Esophagus muscularis mucosa (tissue), 4 donors: ENCODE measurements around the gene PARD3B. TPM values are rescaled to one million over a fixed set of nuclear protein-coding genes. Genes with fewer than 3 reads are reported as not detected.

Source experiments
- DNase-seq: peaks from one replicate; pipeline ENCODE4 v3.0.0-alpha.2; 2017; ENCODE audit errors: extremely low spot score
- H3K27ac ChIP-seq, 4 donors: fragments of 200-600 bp; sonication (generic); replicated peaks in 1 of 4; 1 replicate in 3 of 4; 2 replicates in 1 of 4; pipeline ENCODE4 v1.5.1; 2016 to 2019; ENCODE audit warnings: mild to moderate bottlenecking in 1 of 4
- H3K27me3 ChIP-seq, 4 donors: fragments of 200-600 bp; sonication (generic); one replicate each; pipeline versions ENCODE4 v1.5.1 to v1.6.0; 2016 to 2019
- H3K36me3 ChIP-seq, 4 donors: fragments of 200-600 bp; sonication (generic); one replicate each; pipeline ENCODE4 v1.5.1; 2016 to 2019
- H3K4me1 ChIP-seq, 4 donors: fragments of 200-600 bp; sonication (generic); one replicate each; pipeline ENCODE4 v1.5.1; 2016 to 2019
- H3K4me3 ChIP-seq, 4 donors: fragments of 200-600 bp; sonication (generic); 1 replicate in 2 of 4; 2 replicates in 2 of 4; pipeline ENCODE4 v1.5.1; 2016 to 2019; ENCODE audit warnings: mild to moderate bottlenecking in 4 of 4, moderate library complexity in 1 of 4
- H3K9me3 ChIP-seq, 4 donors: fragments of 200-600 bp; sonication (generic); 1 replicate in 3 of 4; 2 replicates in 1 of 4; pipeline ENCODE4 v1.5.1; 2016 to 2019
- EP300 ChIP-seq: sonication (generic); formaldehyde crosslinking; IDR thresholded peaks from one replicate; pipeline ENCODE4 v1.6.1; 2017; ENCODE audit warnings: antibody characterized with exemption
- POLR2A ChIP-seq: fragments of 450-650 bp; IDR thresholded peaks from one replicate; pipeline ENCODE4 v1.6.1; 2017; ENCODE audit warnings: antibody characterized with exemption, moderate library complexity, mild to moderate bottlenecking, low read depth
- POLR2AphosphoS5 ChIP-seq, 2 donors: sonication (generic); formaldehyde crosslinking; IDR thresholded peaks; one replicate each; pipeline ENCODE4 v1.6.1; 2017; ENCODE audit warnings: antibody characterized with exemption in 2 of 2
- WGBS: methylation state at CpG from one replicate; pipeline ENCODE4 v1.1.5; 2018; 5-methylcytosine and 5-hydroxymethylcytosine counted together
- intact Hi-C: fragments of 100-400 bp; cut with DNase I; formaldehyde crosslinking; loops from one replicate; pipeline ENCODE4 v1.15.1; 2023
- total RNA-seq, 4 donors: library from RNA; depleted of rRNA; stranded (reverse); fragments of >200 nt; gene quantifications; one replicate each; pipeline versions ENCODE4 v1.1.0 to v1.2.1, GENCODE V29; 2016
- TF ChIP-seq, protein P1 (sequence below), 3 experiments: fragments of 200-600 bp in 2 of 3; fragments of 450-650 bp in 1 of 3; sonication (generic) in 2 of 3; IDR thresholded peaks; one replicate each; pipeline ENCODE4 v1.5.1; 2017 to 2019; ENCODE audit warnings: antibody characterized with exemption in 3 of 3, mild to moderate bottlenecking in 2 of 3, moderate library complexity in 1 of 3

The PARD3B gene
- total RNA-seq, 4 donors from 2014 or later, result 24.2 to 40.8 (median 32.5) TPM

GRCh38 chr2:205435970-205436369, 890.7 kb downstream of the PARD3B start:
- WGBS, result 92% methylated on average over 4 of the region's 4 CpGs
- Histone ChIP-seq H3K4me3 (no peak overlapping the region), H3K27me3 (no peaks in the 10 kb centered on the region), H3K9me3 (no peaks in the 10 kb centered on the region), H3K27ac (no peak overlapping the region), H3K4me1 (no peaks in the 10 kb centered on the region), H3K36me3 (peaks cover 0 to 8% (median 0%) of the 10 kb centered on the region in 4 donors)
- DNase-seq, result no peak
- TF ChIP-seq EP300 (no peak), POLR2A (no peak), POLR2AphosphoS5 (IDR thresholded peaks at IDR 0.05) (no peak)
- TF ChIP-seq, protein P1, sequence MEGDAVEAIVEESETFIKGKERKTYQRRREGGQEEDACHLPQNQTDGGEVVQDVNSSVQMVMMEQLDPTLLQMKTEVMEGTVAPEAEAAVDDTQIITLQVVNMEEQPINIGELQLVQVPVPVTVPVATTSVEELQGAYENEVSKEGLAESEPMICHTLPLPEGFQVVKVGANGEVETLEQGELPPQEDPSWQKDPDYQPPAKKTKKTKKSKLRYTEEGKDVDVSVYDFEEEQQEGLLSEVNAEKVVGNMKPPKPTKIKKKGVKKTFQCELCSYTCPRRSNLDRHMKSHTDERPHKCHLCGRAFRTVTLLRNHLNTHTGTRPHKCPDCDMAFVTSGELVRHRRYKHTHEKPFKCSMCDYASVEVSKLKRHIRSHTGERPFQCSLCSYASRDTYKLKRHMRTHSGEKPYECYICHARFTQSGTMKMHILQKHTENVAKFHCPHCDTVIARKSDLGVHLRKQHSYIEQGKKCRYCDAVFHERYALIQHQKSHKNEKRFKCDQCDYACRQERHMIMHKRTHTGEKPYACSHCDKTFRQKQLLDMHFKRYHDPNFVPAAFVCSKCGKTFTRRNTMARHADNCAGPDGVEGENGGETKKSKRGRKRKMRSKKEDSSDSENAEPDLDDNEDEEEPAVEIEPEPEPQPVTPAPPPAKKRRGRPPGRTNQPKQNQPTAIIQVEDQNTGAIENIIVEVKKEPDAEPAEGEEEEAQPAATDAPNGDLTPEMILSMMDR (IDR thresholded peaks at IDR 0.05), result no peak
- intact Hi-C loops, result no loop called here

DNA sequence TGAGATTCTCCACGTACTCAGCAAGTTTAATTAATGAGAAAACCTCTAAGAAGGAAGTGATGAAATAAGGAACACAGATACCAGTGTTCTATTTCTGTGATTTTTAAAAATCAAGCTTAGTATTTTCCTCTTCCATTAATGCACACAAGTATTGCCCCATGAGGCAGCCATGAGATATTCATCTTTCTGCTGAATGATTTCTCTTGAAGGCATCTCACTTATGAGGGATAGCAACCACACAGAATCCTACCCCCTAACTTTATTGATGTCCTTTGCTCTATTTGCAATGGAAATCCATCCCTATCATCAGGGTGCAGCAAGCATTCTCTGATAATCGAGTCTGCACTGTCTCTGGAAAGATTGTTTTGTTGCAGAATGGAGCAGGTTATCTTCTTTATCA, 893.0 kb downstream of the PARD3B start:
- no peaks in the 10 kb centered on the region for H3K27me3 ChIP-seq
- H3K4me3 ChIP-seq, result no peak overlapping the region
- no peak for DNase-seq
- H3K27ac ChIP-seq, result no peak overlapping the region
- intact Hi-C loops, result no loop called here
- no peaks in the 10 kb centered on the region for H3K4me1 ChIP-seq
- no peak for TF ChIP-seq POLR2A
- no peak for TF ChIP-seq EP300
- TF ChIP-seq, protein P1 (IDR thresholded peaks at IDR 0.05), result no peak
- TF ChIP-seq POLR2AphosphoS5 (IDR thresholded peaks at IDR 0.05), result no peak
- no peaks in the 10 kb centered on the region for H3K9me3 ChIP-seq
- 77% methylated on average over 2 of the region's 2 CpGs for WGBS
- peaks cover 0 to 11% (median 0%) of the 10 kb centered on the region in 4 donors for H3K36me3 ChIP-seq

GRCh38 chr2:205439621-205440020, 894.3 kb downstream of the PARD3B start:
- 87% methylated on average over 2 of the region's 2 CpGs for whole genome bisulfite sequencing

GRCh38 chr2:205441524-205441923, 896.2 kb downstream of the PARD3B start:
- Histone ChIP-seq H3K27ac (no peak overlapping the region), H3K4me1 (no peaks in the 10 kb centered on the region), H3K36me3 (peaks cover 0 to 11% (median 0%) of the 10 kb centered on the region in 4 donors), H3K9me3 (no peaks in the 10 kb centered on the region), H3K27me3 (no peaks in the 10 kb centered on the region), H3K4me3 (no peak overlapping the region)
- TF ChIP-seq, protein P1 (IDR thresholded peaks at IDR 0.05), result no peak
- TF ChIP-seq POLR2AphosphoS5 (IDR thresholded peaks at IDR 0.05) (no peak), EP300 (no peak), POLR2A (no peak)
- DNase-seq, result no peak
- intact Hi-C loops, result no loop called here

More at GRCh38 chr2:205439621-205440020, 894.3 kb downstream of the PARD3B start:
- intact Hi-C loops, result no loop called here
- TF ChIP-seq, protein P1 (IDR thresholded peaks at IDR 0.05), result no peak
- no peak for TF ChIP-seq POLR2AphosphoS5 (IDR thresholded peaks at IDR 0.05)
- TF ChIP-seq POLR2A, result no peak
- TF ChIP-seq EP300, result no peak
- Histone ChIP-seq H3K36me3 (peaks cover 0 to 11% (median 0%) of the 10 kb centered on the region in 4 donors), H3K9me3 (no peaks in the 10 kb centered on the region), H3K27me3 (no peaks in the 10 kb centered on the region), H3K4me3 (no peak overlapping the region), H3K4me1 (no peaks in the 10 kb centered on the region), H3K27ac (no peak overlapping the region)
- no peak for DNase-seq

GRCh38 chr2:205448189-205448588, 902.9 kb downstream of the PARD3B start:
- no peak overlapping the region for H3K4me3 ChIP-seq
- H3K27ac ChIP-seq, result no peak overlapping the region
- intact Hi-C loops, result no loop called here
- H3K27me3 ChIP-seq, result no peaks in the 10 kb centered on the region
- no peaks in the 10 kb centered on the region for H3K36me3 ChIP-seq
- DNase-seq, result no peak
- TF ChIP-seq EP300 (no peak), POLR2AphosphoS5 (IDR thresholded peaks at IDR 0.05) (no peak), POLR2A (no peak)
- TF ChIP-seq, protein P1 (IDR thresholded peaks at IDR 0.05), result no peak
- H3K4me1 ChIP-seq, result no peaks in the 10 kb centered on the region
- H3K9me3 ChIP-seq, result no peaks in the 10 kb centered on the region
